ENCODE measurements around the gene NIN.

DNA sequence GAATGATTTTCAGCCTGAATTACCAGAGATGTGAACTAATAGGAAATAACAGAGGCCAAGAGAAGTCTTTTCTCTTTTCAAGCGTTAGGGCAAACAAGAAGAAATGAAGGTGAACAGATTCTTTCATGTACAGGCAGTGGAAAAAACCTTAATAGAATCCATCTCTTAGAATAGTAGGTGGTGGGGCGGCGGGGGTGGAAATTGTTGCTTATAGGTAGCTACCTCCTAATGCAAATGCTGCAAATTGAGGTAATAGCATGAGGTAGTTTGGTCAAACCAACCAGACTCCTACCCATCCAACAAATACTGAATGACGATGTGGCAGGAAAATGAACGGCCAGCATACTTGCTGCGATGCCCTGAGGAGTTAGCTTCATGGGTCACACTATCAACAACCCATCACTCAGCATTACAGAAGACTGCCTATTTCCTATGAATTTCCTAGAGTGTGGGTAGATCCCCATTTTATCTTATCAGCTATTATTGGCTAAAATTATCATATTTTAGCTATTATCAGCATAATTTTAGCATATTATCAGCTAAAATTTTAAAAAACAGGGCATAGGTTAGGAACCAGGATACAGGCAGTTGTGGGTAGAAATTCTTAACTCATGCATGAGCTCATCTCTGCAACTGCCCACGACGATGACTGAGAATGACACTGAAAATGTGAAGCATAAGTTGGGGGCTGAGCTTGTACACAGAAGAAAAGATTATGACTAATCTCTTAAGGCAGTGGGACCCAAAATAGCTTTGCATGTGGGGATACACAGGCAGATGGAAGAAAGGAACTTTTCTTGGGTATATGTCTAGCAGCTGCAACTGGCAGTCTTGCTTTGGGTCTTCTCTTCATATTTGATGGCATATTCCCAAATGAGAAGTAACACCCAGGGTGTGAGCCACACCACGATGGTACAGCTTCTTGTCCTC lies 68.7 kb downstream of the NIN start:
- TF ChIP-seq, protein P1, sequence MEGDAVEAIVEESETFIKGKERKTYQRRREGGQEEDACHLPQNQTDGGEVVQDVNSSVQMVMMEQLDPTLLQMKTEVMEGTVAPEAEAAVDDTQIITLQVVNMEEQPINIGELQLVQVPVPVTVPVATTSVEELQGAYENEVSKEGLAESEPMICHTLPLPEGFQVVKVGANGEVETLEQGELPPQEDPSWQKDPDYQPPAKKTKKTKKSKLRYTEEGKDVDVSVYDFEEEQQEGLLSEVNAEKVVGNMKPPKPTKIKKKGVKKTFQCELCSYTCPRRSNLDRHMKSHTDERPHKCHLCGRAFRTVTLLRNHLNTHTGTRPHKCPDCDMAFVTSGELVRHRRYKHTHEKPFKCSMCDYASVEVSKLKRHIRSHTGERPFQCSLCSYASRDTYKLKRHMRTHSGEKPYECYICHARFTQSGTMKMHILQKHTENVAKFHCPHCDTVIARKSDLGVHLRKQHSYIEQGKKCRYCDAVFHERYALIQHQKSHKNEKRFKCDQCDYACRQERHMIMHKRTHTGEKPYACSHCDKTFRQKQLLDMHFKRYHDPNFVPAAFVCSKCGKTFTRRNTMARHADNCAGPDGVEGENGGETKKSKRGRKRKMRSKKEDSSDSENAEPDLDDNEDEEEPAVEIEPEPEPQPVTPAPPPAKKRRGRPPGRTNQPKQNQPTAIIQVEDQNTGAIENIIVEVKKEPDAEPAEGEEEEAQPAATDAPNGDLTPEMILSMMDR (IDR thresholded peaks at IDR 0.05), result no peak
- TF ChIP-seq EP300 (IDR thresholded peaks at IDR 0.05), result no peak
